Thymus (tissue), 11 donors: ENCODE data around the gene GDF15. TPM values are rescaled to one million over a fixed set of nuclear protein-coding genes. Genes with fewer than 3 reads are reported as not detected.
A peak's percentile ranks its signal among the peaks of the same experiment; 100 is the strongest.

Source experiments
- DNase-seq, 9 donors: peaks; one replicate each; pipeline ENCODE4 v3.0.0-alpha.2; 2013; ENCODE audit warnings: low spot score in 9 of 9, low read depth in 6 of 9, missing footprints in 1 of 9
- H3K27ac ChIP-seq, 2 donors: one replicate each; pipeline ENCODE4 v1.5.1; 2013; ENCODE audit warnings: control low read depth in 1 of 2, low read depth in 1 of 2, low read length in 1 of 2, mild to moderate bottlenecking in 1 of 2, moderate library complexity in 1 of 2
- H3K27me3 ChIP-seq, 2 donors: one replicate each; pipeline ENCODE4 v1.5.1; 2013; ENCODE audit warnings: low read length in 1 of 2; ENCODE audit not compliant: control insufficient read depth in 2 of 2, insufficient read depth in 1 of 2
- H3K36me3 ChIP-seq, 2 donors: one replicate each; pipeline ENCODE4 v1.5.1; 2013; ENCODE audit warnings: low read length in 1 of 2, mild to moderate bottlenecking in 1 of 2, moderate library complexity in 1 of 2; ENCODE audit not compliant: control insufficient read depth in 2 of 2, insufficient read depth in 2 of 2
- H3K4me1 ChIP-seq, 2 donors: one replicate each; pipeline ENCODE4 v1.5.1; 2013; ENCODE audit warnings: low read length in 2 of 2; ENCODE audit not compliant: control insufficient read depth in 2 of 2, insufficient read depth in 2 of 2
- H3K4me3 ChIP-seq, 2 donors: one replicate each; pipeline ENCODE4 v1.5.1; 2013; ENCODE audit warnings: low read length in 2 of 2, control low read depth in 1 of 2, mild to moderate bottlenecking in 1 of 2
- H3K9me3 ChIP-seq, 2 donors: one replicate each; pipeline ENCODE4 v1.5.1; 2013; ENCODE audit warnings: low read length in 1 of 2, mild to moderate bottlenecking in 1 of 2; ENCODE audit not compliant: control insufficient read depth in 2 of 2, insufficient read depth in 1 of 2
- WGBS: extraction: QIAGEN DNeasy Blood & Tissue Kit; methylation state at CpG from one replicate; pipeline ENCODE4 v1.1.7; 2013; 5-methylcytosine and 5-hydroxymethylcytosine counted together
- polyA plus RNA-seq: library from polyadenylated mRNA; stranded (reverse); fragments of 200-250 nt; gene quantifications from one replicate; pipeline ENCODE4 v1.2.3, GENCODE V29; 2013
- total RNA-seq: library from RNA; stranded (reverse); fragments of 120-200 nt; gene quantifications from one replicate; pipeline ENCODE4 v1.2.4, GENCODE V29; 2013
- donor health status: healthy.

GDF15 gene
- total and polyA plus RNA-seq, 2 donors, result 0.42 to 2.2 TPM

- DNase-seq, result no peak
- H3K4me1 ChIP-seq, result peaks cover 21 to 56% of the 10 kb centered on the region in 2 donors
- H3K9me3 ChIP-seq, result peaks cover 0 to 8% of the 10 kb centered on the region in 2 donors
- H3K4me3 ChIP-seq, result peak overlapping the region; percentile 49 to 59
- peaks cover 5 to 20% of the 10 kb centered on the region in 2 donors for H3K36me3 ChIP-seq
- no peak overlapping the region for H3K27ac ChIP-seq
- H3K27me3 ChIP-seq, result peaks cover 11 to 30% of the 10 kb centered on the region in 2 donors
- WGBS, result 90% methylated on average over 46 of the region's 46 CpGs
These were observed 50.1 kb downstream of the GDF15 start for GRCh38 chr19:18435842-18436670.

- peak overlapping the region; percentile 49 to 59 for H3K4me3 ChIP-seq
- no peak overlapping the region for H3K27ac ChIP-seq
- H3K27me3 ChIP-seq, result peaks cover 11 to 30% of the 10 kb centered on the region in 2 donors
- peaks cover 21 to 53% of the 10 kb centered on the region in 2 donors for H3K4me1 ChIP-seq
- H3K36me3 ChIP-seq, result peaks cover 0 to 16% of the 10 kb centered on the region in 2 donors
- peak in 7 of 9 donors; percentile 62 to 90 (median 80) for DNase-seq
- 25% methylated on average over 67 of the region's 67 CpGs for WGBS
- H3K9me3 ChIP-seq, result peaks cover 0 to 8% of the 10 kb centered on the region in 2 donors
These were observed 50.9 kb downstream of the GDF15 start for GRCh38 chr19:18436671-18437490.

DNA sequence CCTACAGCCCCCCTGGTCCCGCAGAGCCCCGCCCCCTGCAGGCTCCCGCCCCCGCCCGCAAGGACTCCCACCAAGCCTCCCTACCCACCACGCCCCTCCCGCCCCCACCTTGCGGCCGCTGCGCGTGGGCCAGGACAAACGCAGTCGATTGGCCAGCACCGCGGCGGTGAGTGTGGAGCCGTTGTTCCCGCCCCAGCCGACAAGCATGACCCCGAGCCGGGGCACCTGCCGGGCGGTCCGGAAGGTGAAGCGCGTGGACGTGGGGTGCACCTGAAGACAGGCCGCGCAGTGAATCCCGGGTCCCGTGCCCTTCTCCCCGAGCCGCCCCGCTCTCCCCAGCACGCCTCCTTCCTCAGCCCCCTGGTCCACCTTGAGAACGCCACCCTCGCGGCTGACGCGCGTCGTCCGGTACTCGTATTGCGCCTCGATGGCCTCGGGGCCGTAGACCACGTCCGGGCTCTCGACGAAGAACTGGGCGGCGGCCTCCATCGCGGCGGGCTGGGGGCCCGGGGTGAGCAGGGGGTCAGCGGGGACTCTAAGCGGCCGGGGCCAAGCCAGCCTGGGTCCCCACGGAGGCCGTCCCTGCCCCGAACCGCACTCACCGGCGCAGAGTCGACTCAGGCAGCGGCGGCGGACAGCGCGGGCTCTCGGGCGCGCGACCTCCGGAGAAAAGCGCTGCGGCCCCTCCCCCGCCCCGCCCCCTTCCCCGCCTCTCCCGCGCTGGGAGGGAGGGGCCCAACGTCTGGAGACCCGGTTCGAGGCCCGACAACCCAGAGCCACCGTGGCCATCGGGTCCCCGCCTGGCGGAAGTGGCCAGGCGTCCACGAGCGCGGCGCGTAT, 51.8 kb downstream of the GDF15 start, which contains the start of gene ISYNA1:
Gene ISYNA1 (minus strand): TSS at position 643 of the 840 bp plus-strand sequence. CDS start 154 bp downstream, at position 489.
- peaks cover 0 to 9% of the 10 kb centered on the region in 2 donors for H3K36me3 ChIP-seq
- peak in 1 of 9 donors; percentile 50 for DNase-seq
- peaks cover 18 to 45% of the 10 kb centered on the region in 2 donors for H3K4me1 ChIP-seq
- WGBS, result under 1% methylated on average over 99 of the region's 99 CpGs
- H3K27ac ChIP-seq, result peak within 1 kb of the TSS; percentile 38 to 67
- peak within 1 kb of the TSS; percentile 49 to 59 for H3K4me3 ChIP-seq
- H3K9me3 ChIP-seq, result peaks cover 0 to 8% of the 10 kb centered on the region in 2 donors
- peaks cover 11 to 30% of the 10 kb centered on the region in 2 donors for H3K27me3 ChIP-seq

GRCh38 chr19:18438331-18439024, 52.5 kb downstream of the GDF15 start:
- WGBS, result 51% methylated on average over 23 of the region's 24 CpGs
- Histone ChIP-seq H3K9me3 (peaks cover 0 to 8% of the 10 kb centered on the region in 2 donors), H3K27ac (peak overlapping the region in 1 of 2 donors; percentile 67), H3K36me3 (peaks cover 7 to 16% of the 10 kb centered on the region in 2 donors), H3K4me3 (peak overlapping the region in 1 of 2 donors; percentile 59), H3K4me1 (peaks cover 11 to 39% of the 10 kb centered on the region in 2 donors), H3K27me3 (peaks cover 11 to 29% of the 10 kb centered on the region in 2 donors)
- DNase-seq, result no peak

Other genes with a start within 250 kb of the GDF15 start
- gene PIK3R2, start 233.0 kb upstream of the GDF15 start, total RNA-seq, result 6.5 TPM
- 15.1 TPM for gene PIK3R2, start 233.0 kb upstream of the GDF15 start, polyA plus RNA-seq
- gene IFI30, start 212.3 kb upstream of the GDF15 start, total RNA-seq, result 148 TPM
- 237 TPM for gene IFI30, start 212.3 kb upstream of the GDF15 start, polyA plus RNA-seq
- gene MPV17L2, start 192.9 kb upstream of the GDF15 start, total RNA-seq, result 6.8 TPM
- gene MPV17L2, start 192.9 kb upstream of the GDF15 start, polyA plus RNA-seq, result 13.4 TPM
- 0.52 TPM for gene RAB3A, start 182.1 kb upstream of the GDF15 start, total RNA-seq
- gene RAB3A, start 182.1 kb upstream of the GDF15 start, polyA plus RNA-seq, result 1.0 TPM
- gene PDE4C, start 159.7 kb upstream of the GDF15 start, total RNA-seq, result 0.05 TPM
- gene PDE4C, start 159.7 kb upstream of the GDF15 start, polyA plus RNA-seq, result 0.34 TPM
- 0.57 TPM for gene IQCN, start 111.7 kb upstream of the GDF15 start, total RNA-seq
- gene IQCN, start 111.7 kb upstream of the GDF15 start, polyA plus RNA-seq, result 5.0 TPM
- 65.8 TPM for gene JUND, start 104.5 kb upstream of the GDF15 start, total RNA-seq
- 88.3 TPM for gene JUND, start 104.5 kb upstream of the GDF15 start, polyA plus RNA-seq
- 190 TPM for gene LSM4, start 63.1 kb upstream of the GDF15 start, total RNA-seq
- gene LSM4, start 63.1 kb upstream of the GDF15 start, polyA plus RNA-seq, result 147 TPM
- 13.3 TPM for gene PGPEP1, start 45.6 kb upstream of the GDF15 start, total RNA-seq
- 14.8 TPM for gene PGPEP1, start 45.6 kb upstream of the GDF15 start, polyA plus RNA-seq
- gene LRRC25, start 11.5 kb downstream of the GDF15 start, total RNA-seq, result 2.5 TPM
- gene LRRC25, start 11.5 kb downstream of the GDF15 start, polyA plus RNA-seq, result 6.2 TPM
- 47.3 TPM for gene SSBP4, start 33.2 kb downstream of the GDF15 start, total RNA-seq
- 50.3 TPM for gene SSBP4, start 33.2 kb downstream of the GDF15 start, polyA plus RNA-seq
- gene ISYNA1, start 52.0 kb downstream of the GDF15 start, total RNA-seq, result 14.2 TPM
- 66.1 TPM for gene ISYNA1, start 52.0 kb downstream of the GDF15 start, polyA plus RNA-seq
- 6.8 TPM for gene ELL, start 135.9 kb downstream of the GDF15 start, total RNA-seq
- 14.3 TPM for gene ELL, start 135.9 kb downstream of the GDF15 start, polyA plus RNA-seq
- gene FKBP8, start 157.4 kb downstream of the GDF15 start, total RNA-seq, result 153 TPM
- 232 TPM for gene FKBP8, start 157.4 kb downstream of the GDF15 start, polyA plus RNA-seq
- 42.6 TPM for gene KXD1, start 171.7 kb downstream of the GDF15 start, total RNA-seq
- 81.9 TPM for gene KXD1, start 171.7 kb downstream of the GDF15 start, polyA plus RNA-seq
- 1,679 TPM for gene UBA52, start 185.7 kb downstream of the GDF15 start, total RNA-seq
- 1,270 TPM for gene UBA52, start 185.7 kb downstream of the GDF15 start, polyA plus RNA-seq
- gene REX1BD, start 202.6 kb downstream of the GDF15 start, total RNA-seq, result 72.2 TPM
- gene REX1BD, start 202.6 kb downstream of the GDF15 start, polyA plus RNA-seq, result 104 TPM
- 0.33 TPM for gene CRLF1, start 220.6 kb downstream of the GDF15 start, total RNA-seq
- gene CRLF1, start 220.6 kb downstream of the GDF15 start, polyA plus RNA-seq, result 17.9 TPM
- not detected for gene TMEM59L, start 226.7 kb downstream of the GDF15 start, total RNA-seq
- gene TMEM59L, start 226.7 kb downstream of the GDF15 start, polyA plus RNA-seq, result 0.96 TPM